Neuronal stem cell (in vitro differentiated cells): ENCODE data around the gene TMCO4.

Source experiments
- DNase-seq: peaks from one replicate; pipeline ENCODE4 v3.0.0-alpha.2; 2013; ENCODE audit warnings: low spot score
- H2AFZ ChIP-seq: one replicate; pipeline ENCODE4 v1.6.1; 2013; ENCODE audit warnings: mild to moderate bottlenecking, low read length, inconsistent platforms
- H2AK5ac ChIP-seq: 2 replicates; pipeline ENCODE4 v1.6.1; 2013; ENCODE audit warnings: low read depth, mild to moderate bottlenecking, inconsistent platforms, low read length, moderate library complexity, mixed read lengths
- H2BK120ac ChIP-seq: 2 replicates; pipeline ENCODE4 v1.6.1; 2013; ENCODE audit warnings: low read depth, mild to moderate bottlenecking, inconsistent platforms, low read length, moderate library complexity, mixed read lengths
- H2BK12ac ChIP-seq: one replicate; pipeline ENCODE4 v1.6.1; 2013; ENCODE audit warnings: low read length, inconsistent platforms
- H2BK15ac ChIP-seq: 2 replicates; pipeline ENCODE4 v1.6.1; 2013; ENCODE audit warnings: mild to moderate bottlenecking, low read length, inconsistent platforms, mixed read lengths
- H2BK5ac ChIP-seq: one replicate; pipeline ENCODE4 v1.6.1; 2013; ENCODE audit warnings: inconsistent platforms, mild to moderate bottlenecking, low read length, moderate library complexity
- H3K14ac ChIP-seq: one replicate; pipeline ENCODE4 v1.6.1; 2013; ENCODE audit warnings: low read length, inconsistent platforms
- H3K18ac ChIP-seq: 2 replicates; pipeline ENCODE4 v1.6.1; 2013; ENCODE audit warnings: low read length, inconsistent platforms
- H3K23ac ChIP-seq: 2 replicates; pipeline ENCODE4 v1.6.1; 2013; ENCODE audit warnings: low read depth, mild to moderate bottlenecking, mixed read lengths, low read length, inconsistent platforms; ENCODE audit not compliant: poor library complexity
- H3K27ac ChIP-seq: replicated peaks from 3 replicates; pipeline ENCODE4 v1.5.1; 2013; ENCODE audit warnings: low read length, inconsistent platforms
- H3K27me3 ChIP-seq, 3 experiments: 2 replicates each; pipeline ENCODE4 v1.6.1; 2013; ENCODE audit warnings: low read length in 3 of 3, mild to moderate bottlenecking in 2 of 3, inconsistent platforms in 1 of 3, low read depth in 1 of 3, mixed read lengths in 1 of 3, moderate library complexity in 1 of 3; ENCODE audit not compliant: control insufficient read depth in 3 of 3, insufficient read depth in 3 of 3
- H3K36me3 ChIP-seq, 2 donors: replicated peaks in 1 of 2; 2 replicates each; pipeline ENCODE4 v1.6.1; 2013; ENCODE audit warnings: low read length in 2 of 2; ENCODE audit not compliant: control insufficient read depth in 2 of 2, insufficient read depth in 2 of 2
- H3K4ac ChIP-seq: 2 replicates; pipeline ENCODE4 v1.6.1; 2013; ENCODE audit warnings: inconsistent platforms, mild to moderate bottlenecking, low read length, moderate library complexity
- H3K4me1 ChIP-seq, 2 donors: 1 replicate in 1 of 2; 2 replicates in 1 of 2; pipeline ENCODE4 v1.6.1; 2013; ENCODE audit warnings: low read length in 2 of 2, low read depth in 1 of 2; ENCODE audit not compliant: control insufficient read depth in 2 of 2, insufficient read depth in 1 of 2
- H3K4me2 ChIP-seq: one replicate; pipeline ENCODE4 v1.6.1; 2013; ENCODE audit warnings: mild to moderate bottlenecking, low read length, inconsistent platforms; ENCODE audit not compliant: insufficient read depth, poor library complexity, severe bottlenecking
- H3K4me3 ChIP-seq, 2 donors: 2 replicates each; pipeline ENCODE4 v1.5.1; 2013; ENCODE audit warnings: low read length in 2 of 2, mild to moderate bottlenecking in 2 of 2, inconsistent platforms in 1 of 2, moderate library complexity in 1 of 2
- H3K79me1 ChIP-seq: one replicate; pipeline ENCODE4 v1.6.1; 2013; ENCODE audit warnings: low read depth, mild to moderate bottlenecking, inconsistent platforms, low read length, moderate library complexity
- H3K9ac ChIP-seq: one replicate; pipeline ENCODE4 v1.6.1; 2013; ENCODE audit warnings: mild to moderate bottlenecking, low read depth, low read length, inconsistent platforms; ENCODE audit not compliant: poor library complexity
- H3K9me3 ChIP-seq, 2 donors: replicated peaks in 1 of 2; 2 replicates each; pipeline versions ENCODE3 to v1.6.1; 2013; ENCODE audit warnings: low read length in 2 of 2, mild to moderate bottlenecking in 2 of 2, inconsistent platforms in 1 of 2, low read depth in 1 of 2, mixed read lengths in 1 of 2, moderate library complexity in 1 of 2; ENCODE audit not compliant: control insufficient read depth in 2 of 2, insufficient read depth in 1 of 2
- H4K8ac ChIP-seq: one replicate; pipeline ENCODE4 v1.6.1; 2013; ENCODE audit warnings: low read depth, mild to moderate bottlenecking, inconsistent platforms, low read length, moderate library complexity
- H4K91ac ChIP-seq: one replicate; pipeline ENCODE4 v1.6.1; 2013; ENCODE audit warnings: low read length, low read depth, mild to moderate bottlenecking, inconsistent platforms; ENCODE audit not compliant: poor library complexity
- WGBS, 2 donors: extraction: QIAGEN DNeasy Blood & Tissue Kit; methylation state at CpG; one replicate each; pipeline ENCODE4 v1.1.7; 2013; ENCODE audit warnings: missing lambda C conversion rate in 2 of 2, mixed read lengths in 1 of 2; ENCODE audit not compliant: insufficient read length in 2 of 2, insufficient replicate concordance in 1 of 2; ENCODE audit errors: extremely low coverage in 2 of 2; 5-methylcytosine and 5-hydroxymethylcytosine counted together

TMCO4 gene

DNA sequence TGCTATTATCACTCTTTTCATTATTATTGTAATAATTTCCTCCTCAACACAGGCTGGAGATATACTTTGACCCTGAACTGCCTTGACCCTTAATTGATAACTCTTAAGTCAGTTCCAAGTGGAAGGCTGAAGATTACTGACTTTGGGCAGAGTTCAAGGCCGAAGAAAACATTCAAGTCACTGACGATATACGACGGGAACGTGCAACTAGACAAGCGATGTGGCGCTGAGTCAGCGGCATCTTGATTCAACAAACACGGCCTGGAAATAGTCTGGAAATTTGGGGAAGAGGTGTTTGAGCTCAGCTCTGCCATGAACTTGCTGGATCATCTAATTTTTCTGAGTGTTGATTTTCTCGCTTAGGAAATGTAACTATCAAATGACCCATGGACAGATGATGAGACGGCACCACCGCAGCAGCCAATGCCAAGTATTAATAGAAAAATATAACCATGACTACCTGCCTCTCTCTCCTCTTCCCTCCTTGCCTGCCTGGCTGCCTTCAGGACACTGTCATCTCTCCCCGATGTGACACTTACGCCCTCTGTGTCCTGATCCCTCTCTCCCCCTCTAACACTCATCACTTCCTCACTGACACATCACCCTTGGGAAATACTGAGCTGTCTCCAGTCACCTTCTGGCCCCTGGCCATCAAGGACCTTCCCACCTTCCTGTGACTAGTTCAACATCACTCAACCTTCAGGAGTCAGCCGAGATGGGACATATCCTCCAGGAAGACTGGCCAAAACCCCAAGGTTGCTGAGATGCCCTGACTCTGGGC lies 49.4 kb downstream of the TMCO4 start:
- H3K4me1 ChIP-seq = no peaks in the 10 kb centered on the region
- H2BK15ac ChIP-seq = no peak overlapping the region
- peaks cover 0 to 56% (median 0%) of the 10 kb centered on the region in 3 experiments for H3K27me3 ChIP-seq
- H2BK120ac ChIP-seq = no peak overlapping the region
- no peak overlapping the region for H3K4me3 ChIP-seq
- H4K8ac ChIP-seq = no peak overlapping the region
- H3K27ac ChIP-seq = no peak overlapping the region
- no peak overlapping the region for H2BK5ac ChIP-seq
- no peaks in the 10 kb centered on the region for H3K79me1 ChIP-seq
- no peak overlapping the region for H4K91ac ChIP-seq
- H3K18ac ChIP-seq = no peak overlapping the region
- H2AFZ ChIP-seq = no peak overlapping the region
- H3K4me2 ChIP-seq = no peak overlapping the region
- H3K36me3 ChIP-seq = no peaks in the 10 kb centered on the region
- no peak overlapping the region for H2AK5ac ChIP-seq
- H3K23ac ChIP-seq = no peak overlapping the region
- no CpG with 5 or more reads among the region's 15 CpGs for WGBS, 2 donors
- H2BK12ac ChIP-seq = no peak overlapping the region
- no peak overlapping the region for H3K14ac ChIP-seq
- no peak overlapping the region for H3K9ac ChIP-seq
- no peak overlapping the region for H3K4ac ChIP-seq
- DNase-seq = no peak
- no peaks in the 10 kb centered on the region for H3K9me3 ChIP-seq

DNA sequence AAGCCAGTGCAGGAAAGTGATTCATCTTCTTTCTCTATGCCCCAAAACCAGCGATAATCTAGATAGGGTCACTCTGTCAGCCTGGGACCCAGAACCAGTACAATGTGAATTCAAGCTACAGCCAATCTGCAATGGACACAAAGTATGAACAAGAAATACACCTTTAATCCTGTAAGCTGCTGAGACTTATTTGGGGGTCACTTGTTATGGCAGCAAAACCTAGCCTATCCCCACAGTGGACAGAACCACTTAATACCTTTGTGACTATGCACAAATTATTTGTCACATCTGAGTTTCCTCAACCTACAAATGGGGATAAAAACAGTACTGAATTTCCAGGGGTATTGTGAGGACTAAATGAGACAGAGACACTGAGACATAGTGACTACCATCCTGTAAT lies 50.0 kb downstream of the TMCO4 start:
- Histone ChIP-seq H2AFZ (no peak overlapping the region), H4K91ac (no peak overlapping the region), H3K4me2 (no peak overlapping the region), H3K79me1 (no peaks in the 10 kb centered on the region), H3K14ac (no peak overlapping the region), H3K9ac (no peak overlapping the region), H2BK5ac (no peak overlapping the region), H3K27ac (no peak overlapping the region), H3K36me3 (no peaks in the 10 kb centered on the region), H3K27me3 (peaks cover 0 to 55% (median 0%) of the 10 kb centered on the region in 3 experiments), H2BK120ac (no peak overlapping the region), H2BK12ac (no peak overlapping the region), H4K8ac (no peak overlapping the region), H2AK5ac (no peak overlapping the region), H3K4me3 (no peak overlapping the region), H2BK15ac (no peak overlapping the region), H3K23ac (no peak overlapping the region), H3K18ac (no peak overlapping the region), H3K4ac (no peak overlapping the region), H3K9me3 (no peaks in the 10 kb centered on the region), H3K4me1 (no peaks in the 10 kb centered on the region)
- no CpG with 5 or more reads among the region's 1 CpG for WGBS, 2 donors
- no peak for DNase-seq

DNA sequence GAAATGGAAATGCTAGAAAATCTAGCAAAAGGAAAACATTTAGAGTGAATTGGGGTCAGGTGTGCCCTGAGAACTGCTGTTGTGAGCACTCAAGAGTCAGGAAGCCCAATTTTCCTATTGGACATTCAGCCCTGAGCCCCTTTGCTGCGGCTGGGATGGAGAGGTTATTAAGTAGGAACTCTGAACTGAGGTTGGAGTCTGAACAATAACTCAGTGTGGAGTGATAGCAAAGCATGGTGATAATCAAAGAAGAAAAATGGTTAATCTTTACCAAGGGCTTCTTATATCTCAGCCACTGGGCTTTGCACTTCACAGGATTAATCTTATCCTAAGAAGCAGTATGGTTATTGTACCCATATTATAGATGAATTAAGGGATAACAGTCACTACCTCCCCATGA lies 52.0 kb downstream of the TMCO4 start:
- Histone ChIP-seq H3K27me3 (peaks cover 0 to 48% (median 0%) of the 10 kb centered on the region in 3 experiments), H4K91ac (no peak overlapping the region), H3K4me2 (no peak overlapping the region), H3K4ac (no peak overlapping the region), H2BK15ac (no peak overlapping the region), H2BK12ac (no peak overlapping the region), H3K27ac (no peak overlapping the region), H3K79me1 (no peaks in the 10 kb centered on the region), H3K14ac (no peak overlapping the region), H2AFZ (no peak overlapping the region), H2BK120ac (no peak overlapping the region), H3K36me3 (no peaks in the 10 kb centered on the region), H3K4me1 (no peaks in the 10 kb centered on the region), H4K8ac (no peak overlapping the region), H3K9ac (no peak overlapping the region), H3K23ac (no peak overlapping the region), H3K18ac (no peak overlapping the region), H3K9me3 (no peaks in the 10 kb centered on the region), H2AK5ac (no peak overlapping the region), H3K4me3 (no peak overlapping the region), H2BK5ac (no peak overlapping the region)
- no peak for DNase-seq
- WGBS, 2 donors = no CpG with 5 or more reads among the region's 1 CpG

DNA sequence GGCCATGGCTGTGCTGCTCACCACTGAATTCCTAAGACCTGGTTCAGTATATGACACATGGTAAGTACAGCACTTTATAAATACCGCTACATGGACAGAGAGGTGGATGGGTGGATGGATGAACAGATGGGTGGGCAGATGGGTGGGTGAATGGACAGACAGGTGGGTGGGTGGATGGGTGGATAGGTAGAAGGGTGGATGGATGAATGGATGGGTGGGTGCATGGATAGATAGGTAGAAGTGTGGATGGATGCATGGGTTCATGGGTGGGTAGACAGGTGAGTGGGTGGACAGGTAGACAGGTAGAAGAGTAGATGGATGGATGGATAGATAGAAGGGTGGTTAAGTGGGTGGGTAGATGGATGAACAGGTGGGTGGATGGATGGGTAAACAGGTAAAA lies 54.8 kb downstream of the TMCO4 start:
- Histone ChIP-seq H3K23ac (no peak overlapping the region), H2BK5ac (no peak overlapping the region), H3K18ac (no peak overlapping the region), H3K4me2 (no peak overlapping the region), H2AFZ (no peak overlapping the region), H3K36me3 (no peaks in the 10 kb centered on the region), H2BK12ac (no peak overlapping the region), H3K4me1 (no peaks in the 10 kb centered on the region), H4K8ac (no peak overlapping the region), H3K4ac (no peak overlapping the region), H3K9ac (no peak overlapping the region), H2BK120ac (no peak overlapping the region), H2AK5ac (no peak overlapping the region), H3K9me3 (no peaks in the 10 kb centered on the region), H4K91ac (no peak overlapping the region), H3K79me1 (no peaks in the 10 kb centered on the region), H3K27ac (no peak overlapping the region), H3K4me3 (no peak overlapping the region), H2BK15ac (no peak overlapping the region), H3K14ac (no peak overlapping the region), H3K27me3 (peaks cover 0 to 52% (median 0%) of the 10 kb centered on the region in 3 experiments)
- no peak for DNase-seq
- no CpG with 5 or more reads among the region's 1 CpG for WGBS, 2 donors
